Neural cell (in vitro differentiated cells): ENCODE results near the gene PCGF3.

Experiments
- CTCF ChIP-seq: fragments of 450-650 bp; IDR thresholded peaks from 2 replicates; pipeline ENCODE4 v1.5.1; 2014; ENCODE audit warnings: antibody characterized with exemption, mild to moderate bottlenecking, moderate library complexity; ENCODE audit not compliant: poor library complexity, severe bottlenecking
- EP300 ChIP-seq: fragments of 450-650 bp; conservative IDR thresholded peaks from 2 replicates; pipeline ENCODE4 v1.6.1; 2014; ENCODE audit warnings: antibody characterized with exemption, mild to moderate bottlenecking, moderate library complexity; ENCODE audit not compliant: poor library complexity, severe bottlenecking
- EZH2 ChIP-seq: fragments of 200-600, 300-800 bp; shearing (Covaris generic), sonication (generic); IDR thresholded peaks from 2 replicates; pipeline ENCODE4 v1.6.1; 2014; ENCODE audit warnings: antibody characterized with exemption, low read length, borderline replicate concordance, mild to moderate bottlenecking; ENCODE audit not compliant: insufficient read depth, poor library complexity, severe bottlenecking
- POLR2AphosphoS5 ChIP-seq: IDR thresholded peaks from 2 replicates; pipeline ENCODE4 v1.6.1; 2012
- REST ChIP-seq: IDR thresholded peaks from 2 replicates; pipeline ENCODE4 v1.6.1; 2012; ENCODE audit warnings: borderline replicate concordance
- SMC3 ChIP-seq: fragments of 450-650 bp; conservative IDR thresholded peaks from 2 replicates; pipeline ENCODE4 v1.6.1; 2014; ENCODE audit warnings: antibody characterized with exemption, mild to moderate bottlenecking, moderate library complexity; ENCODE audit not compliant: poor library complexity

GRCh38 chr4:807792-808191, 102.2 kb downstream of the PCGF3 start:
- TF ChIP-seq CTCF (no peak), EP300 (no peak), SMC3 (no peak), EZH2 (no peak), REST (no peak), POLR2AphosphoS5 (no peak)
